Measurements from ENCODE around the gene OR6S1.

DNA sequence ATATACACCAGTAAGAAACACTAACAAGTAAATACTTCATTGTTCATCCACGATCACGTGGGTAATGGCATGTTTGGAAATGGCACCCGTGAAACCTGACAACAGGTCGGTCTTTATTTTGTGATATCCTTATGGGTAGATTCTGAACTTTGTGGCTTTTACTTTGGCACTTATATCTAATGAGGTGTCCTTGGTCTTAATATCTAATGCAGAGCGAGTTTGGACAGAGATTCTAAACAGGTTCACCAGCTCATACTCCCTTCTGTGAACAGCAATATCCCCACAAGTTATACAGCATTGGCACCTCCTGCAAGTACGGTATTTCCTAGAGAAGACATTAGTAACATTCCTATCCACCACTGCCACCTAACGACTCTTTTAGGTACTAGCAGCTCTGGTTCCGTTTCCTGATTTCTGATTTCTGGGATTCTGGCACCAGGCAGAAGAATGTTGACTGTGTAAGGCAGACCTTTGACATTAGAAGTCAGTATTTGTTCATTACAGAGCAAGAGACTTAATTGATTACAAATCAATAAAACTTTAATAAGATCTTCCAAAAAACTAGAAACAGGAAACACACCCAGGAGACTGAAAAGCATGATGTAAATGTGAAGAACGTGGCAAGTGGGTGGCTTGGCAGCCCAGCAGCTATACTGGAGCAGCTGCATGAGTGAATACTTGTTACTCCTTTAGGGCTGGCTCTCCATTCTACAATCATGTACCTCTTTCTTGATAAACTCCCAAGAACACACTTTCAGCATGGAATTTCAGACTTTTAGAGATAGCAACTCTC lies 49.6 kb upstream of the OR6S1 start:
- TF ChIP-seq ZNF146 (tag by site-specific recombination; IDR thresholded peaks at IDR 0.05) (no peak), ZNF560 (tag by site-specific recombination; IDR thresholded peaks at IDR 0.05; ENCODE audit: borderline replicate concordance) (no peak), ZNF747 (tag by site-specific recombination; IDR thresholded peaks at IDR 0.05) (no peak), ZNF558 (tag by site-specific recombination; IDR thresholded peaks at IDR 0.05) (no peak)

All from HEK293 (cell line).